Measurements from ENCODE around the gene RASA2.

DNA sequence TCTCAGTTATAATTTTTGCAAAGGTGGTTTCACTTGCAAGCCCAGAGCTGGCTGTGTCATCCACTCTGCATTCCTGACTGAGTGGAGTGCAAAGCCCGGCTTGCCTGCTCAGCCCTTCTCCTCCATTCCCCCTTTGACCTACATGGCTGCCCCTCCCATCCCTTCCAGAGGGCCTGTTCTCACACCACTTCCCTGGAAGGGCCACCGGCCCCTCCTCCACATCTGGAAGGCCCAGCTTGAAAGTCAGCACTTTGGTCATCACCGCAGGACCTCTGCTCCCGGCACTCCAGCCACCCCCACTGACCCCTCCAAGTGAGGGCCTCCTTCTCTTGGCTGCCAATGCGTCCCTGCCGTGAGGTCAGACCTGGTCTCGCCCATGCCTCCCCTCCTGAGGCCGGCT, 177.2 kb downstream of the RASA2 start:
- TF ChIP-seq, protein P1, sequence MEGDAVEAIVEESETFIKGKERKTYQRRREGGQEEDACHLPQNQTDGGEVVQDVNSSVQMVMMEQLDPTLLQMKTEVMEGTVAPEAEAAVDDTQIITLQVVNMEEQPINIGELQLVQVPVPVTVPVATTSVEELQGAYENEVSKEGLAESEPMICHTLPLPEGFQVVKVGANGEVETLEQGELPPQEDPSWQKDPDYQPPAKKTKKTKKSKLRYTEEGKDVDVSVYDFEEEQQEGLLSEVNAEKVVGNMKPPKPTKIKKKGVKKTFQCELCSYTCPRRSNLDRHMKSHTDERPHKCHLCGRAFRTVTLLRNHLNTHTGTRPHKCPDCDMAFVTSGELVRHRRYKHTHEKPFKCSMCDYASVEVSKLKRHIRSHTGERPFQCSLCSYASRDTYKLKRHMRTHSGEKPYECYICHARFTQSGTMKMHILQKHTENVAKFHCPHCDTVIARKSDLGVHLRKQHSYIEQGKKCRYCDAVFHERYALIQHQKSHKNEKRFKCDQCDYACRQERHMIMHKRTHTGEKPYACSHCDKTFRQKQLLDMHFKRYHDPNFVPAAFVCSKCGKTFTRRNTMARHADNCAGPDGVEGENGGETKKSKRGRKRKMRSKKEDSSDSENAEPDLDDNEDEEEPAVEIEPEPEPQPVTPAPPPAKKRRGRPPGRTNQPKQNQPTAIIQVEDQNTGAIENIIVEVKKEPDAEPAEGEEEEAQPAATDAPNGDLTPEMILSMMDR (IDR thresholded peaks at IDR 0.05), result no peak
- TF ChIP-seq POLR2A (IDR thresholded peaks at IDR 0.05), result no peak
